Peyer's patch (tissue), 4 donors: ENCODE results near the gene CRIM1.

Experiments used
- POLR2A ChIP-seq, 2 donors: fragments of 450-650 bp; IDR thresholded peaks; one replicate each; pipeline ENCODE4 v1.5.1; 2017; ENCODE audit warnings: antibody characterized with exemption in 2 of 2, mild to moderate bottlenecking in 2 of 2, moderate library complexity in 2 of 2
- TF ChIP-seq, protein P1 (sequence below), 6 experiments: fragments of 450-650 bp in 4 of 6; fragments of 200-600 bp in 2 of 6; sonication (generic) in 1 of 6; IDR thresholded peaks; one replicate each; pipeline ENCODE4 v1.5.1; 2017 to 2019; ENCODE audit warnings: antibody characterized with exemption in 6 of 6, mild to moderate bottlenecking in 3 of 6, moderate library complexity in 1 of 6

DNA sequence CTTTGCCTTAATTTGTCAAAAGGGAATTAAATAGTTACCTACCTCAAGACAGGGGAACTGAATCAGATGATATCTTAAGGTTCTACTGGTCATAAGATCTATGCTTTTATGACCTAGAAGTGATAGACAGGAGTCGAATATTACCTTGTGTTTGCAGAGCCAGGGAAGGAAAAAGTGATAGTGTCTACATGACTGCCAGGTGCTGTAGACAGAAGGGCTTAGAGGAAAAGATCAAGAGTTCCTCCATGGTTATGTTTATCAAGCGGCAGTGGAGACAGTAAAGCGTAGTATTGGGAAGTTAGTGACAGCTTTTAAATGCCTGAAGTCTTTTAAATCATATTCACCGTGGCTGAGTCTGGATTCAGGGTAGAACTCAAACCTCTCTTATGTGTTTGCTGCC, 11.9 kb downstream of the CRIM1 start:
- TF ChIP-seq, protein P1, sequence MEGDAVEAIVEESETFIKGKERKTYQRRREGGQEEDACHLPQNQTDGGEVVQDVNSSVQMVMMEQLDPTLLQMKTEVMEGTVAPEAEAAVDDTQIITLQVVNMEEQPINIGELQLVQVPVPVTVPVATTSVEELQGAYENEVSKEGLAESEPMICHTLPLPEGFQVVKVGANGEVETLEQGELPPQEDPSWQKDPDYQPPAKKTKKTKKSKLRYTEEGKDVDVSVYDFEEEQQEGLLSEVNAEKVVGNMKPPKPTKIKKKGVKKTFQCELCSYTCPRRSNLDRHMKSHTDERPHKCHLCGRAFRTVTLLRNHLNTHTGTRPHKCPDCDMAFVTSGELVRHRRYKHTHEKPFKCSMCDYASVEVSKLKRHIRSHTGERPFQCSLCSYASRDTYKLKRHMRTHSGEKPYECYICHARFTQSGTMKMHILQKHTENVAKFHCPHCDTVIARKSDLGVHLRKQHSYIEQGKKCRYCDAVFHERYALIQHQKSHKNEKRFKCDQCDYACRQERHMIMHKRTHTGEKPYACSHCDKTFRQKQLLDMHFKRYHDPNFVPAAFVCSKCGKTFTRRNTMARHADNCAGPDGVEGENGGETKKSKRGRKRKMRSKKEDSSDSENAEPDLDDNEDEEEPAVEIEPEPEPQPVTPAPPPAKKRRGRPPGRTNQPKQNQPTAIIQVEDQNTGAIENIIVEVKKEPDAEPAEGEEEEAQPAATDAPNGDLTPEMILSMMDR (IDR thresholded peaks at IDR 0.05): no peak
- TF ChIP-seq POLR2A (IDR thresholded peaks at IDR 0.05): no peak
